Measurements from ENCODE around the gene CD27.

Gene CD27

GRCh38 chr12:6500466-6500865, 55.7 kb downstream of the CD27 start:
- no peak for FAIRE-seq
- TF ChIP-seq POLR2A (IDR thresholded peaks at IDR 0.05; ENCODE audit: low read depth, low read length) (no peak), POU2F2 (IDR thresholded peaks at IDR 0.05; ENCODE audit: low read depth, low read length) (no peak), PAX5 (IDR thresholded peaks at IDR 0.05; ENCODE audit: insufficient read depth, low read length, severe bottlenecking) (no peak), POLR2AphosphoS5 (IDR thresholded peaks at IDR 0.05; ENCODE audit: low read depth, low read length) (no peak), SPI1 (IDR thresholded peaks at IDR 0.05; ENCODE audit: low read depth, low read length) (no peak), TAF1 (IDR thresholded peaks at IDR 0.05; ENCODE audit: low read depth, low read length) (no peak)

More at GRCh38 chr12:6500466-6500865, 55.7 kb downstream of the CD27 start:
- no peak for DNase-seq (ENCODE audit: insufficient read length, low spot score)

All from GM12891 (cell line).